PC-3 (cell line): ENCODE data around the gene TIMM17B. TPM values are rescaled to one million over a fixed set of nuclear protein-coding genes. Genes with fewer than 3 reads are reported as not detected.

Experiments used
- ATAC-seq: fragments of 200-7000 bp; cut with Tn5 transposase; 2 replicates; pipeline ENCODE4 v1.9.1; 2020; ENCODE audit warnings: mild to moderate bottlenecking, moderate library complexity
- BruUV-seq: library from RNA; stranded (reverse); fragments of 400-500 nt; replicated peaks from 2 replicates; lab custom pipeline; 2021; lab: Mats Ljungman, UMichigan
- CTCF ChIA-PET: fragments of 300-600 bp; sonication (Branson Sonifier 250); formaldehyde crosslinking; loops from one replicate; lab custom pipeline; 2022; ENCODE audit warnings: antibody characterized with exemption; lab: Charles Lee
- POLR2A ChIA-PET: fragments of 300-600 bp; sonication (Branson Sonifier 250); formaldehyde crosslinking; loops from one replicate; lab custom pipeline; 2022; ENCODE audit warnings: antibody characterized with exemption; ENCODE audit not compliant: unreplicated experiment; lab: Charles Lee
- DNase-seq: peaks from one replicate; pipeline ENCODE4 v3.0.0-alpha.2; 2015
- H2AFZ ChIP-seq: fragments of 300-600 bp; sonication (generic); 2 replicates; pipeline ENCODE4 v1.6.0; 2016; ENCODE audit warnings: antibody characterized with exemption, low read length
- H3F3A ChIP-seq: fragments of 300-600 bp; sonication (generic); one replicate; pipeline ENCODE4 v1.6.0; 2017; ENCODE audit warnings: antibody characterized with exemption, low read length, control low read depth, mild to moderate bottlenecking; ENCODE audit not compliant: unreplicated experiment
- H3K27ac ChIP-seq: fragments of 300-600 bp; sonication (generic); 2 replicates; pipeline ENCODE4 v1.5.1; 2016; ENCODE audit warnings: mild to moderate bottlenecking, low read length
- H3K27me3 ChIP-seq: fragments of 300-600 bp; sonication (generic); 2 replicates; pipeline ENCODE4 v1.6.1; 2016; ENCODE audit warnings: low read length, mixed read lengths
- H3K36me3 ChIP-seq: fragments of 300-600 bp; sonication (generic); 2 replicates; pipeline ENCODE4 v1.6.1; 2016; ENCODE audit warnings: low read depth, mixed run types, low read length, mixed read lengths
- H3K4me1 ChIP-seq: fragments of 300-600 bp; sonication (generic); 2 replicates; pipeline ENCODE4 v1.5.1; 2016; ENCODE audit warnings: low read length; ENCODE audit not compliant: insufficient read depth
- H3K4me2 ChIP-seq: fragments of 300-600 bp; sonication (generic); 2 replicates; pipeline ENCODE4 v1.6.0; 2016; ENCODE audit warnings: low read length
- H3K4me3 ChIP-seq: fragments of 300-600 bp; sonication (generic); 2 replicates; pipeline ENCODE4 v1.5.1; 2016; ENCODE audit warnings: mild to moderate bottlenecking, low read length, mixed read lengths
- H3K79me2 ChIP-seq: fragments of 300-600 bp; sonication (generic); 2 replicates; pipeline ENCODE4 v1.6.1; 2017; ENCODE audit warnings: low read length, mixed read lengths
- H3K9ac ChIP-seq: fragments of 300-600 bp; sonication (generic); 2 replicates; pipeline ENCODE4 v1.6.0; 2016; ENCODE audit warnings: mild to moderate bottlenecking, low read length
- H3K9me2 ChIP-seq: fragments of 300-600 bp; sonication (generic); replicated peaks from 2 replicates; pipeline ENCODE4 v1.6.1; 2016; ENCODE audit warnings: mixed run types, low read length, mixed read lengths
- H3K9me3 ChIP-seq: fragments of 300-600 bp; sonication (generic); 2 replicates; pipeline ENCODE4 v1.6.1; 2016; ENCODE audit warnings: low read length, mixed read lengths
- H4K20me1 ChIP-seq: fragments of 300-600 bp; sonication (generic); 2 replicates; pipeline ENCODE4 v1.6.1; 2016; ENCODE audit warnings: low read length, mixed read lengths
- EZH2 ChIP-seq: fragments of 300-600 bp; sonication (generic); IDR thresholded peaks from one replicate; pipeline ENCODE4 v1.6.1; 2017; ENCODE audit warnings: antibody characterized with exemption, mild to moderate bottlenecking, low read length; ENCODE audit not compliant: unreplicated experiment
- EZH2phosphoT487 ChIP-seq: fragments of 300-600 bp; sonication (generic); IDR thresholded peaks from 2 replicates; pipeline ENCODE4 v1.6.1; 2018; ENCODE audit warnings: mild to moderate bottlenecking, antibody characterized with exemption, low read length, borderline replicate concordance
- intact Hi-C: fragments of 100-400 bp; cut with micrococcal nuclease; formaldehyde crosslinking; loops from 2 replicates; pipeline ENCODE4 v1.9.0; 2023
- total RNA-seq: library from RNA; depleted of rRNA; stranded (reverse); fragments of >200 nt; gene quantifications from 2 replicates; pipeline ENCODE4 v1.2.3, GENCODE V29; 2014
- TF ChIP-seq, protein P1 (sequence below): fragments of 300-600 bp; sonication (generic); conservative IDR thresholded peaks from 2 replicates; pipeline ENCODE4 v1.5.1; 2017; ENCODE audit warnings: antibody characterized with exemption, low read depth, mild to moderate bottlenecking, low read length

The TIMM17B gene
- total RNA-seq, 1 experiment from 2014 or later, result 101 TPM

GRCh38 chrX:48933757-48934156 lies 36.2 kb upstream of the TIMM17B start:
- Histone ChIP-seq H3K9me2 (no peaks in the 10 kb centered on the region), H3K9ac (no peak overlapping the region), H3F3A (no peaks in the 10 kb centered on the region), H3K4me3 (no peak overlapping the region), H3K4me2 (no peak overlapping the region), H3K79me2 (no peaks in the 10 kb centered on the region; the same call in 1 of the 2 replicates), H3K4me1 (no peaks in the 10 kb centered on the region), H2AFZ (no peak overlapping the region), H3K27me3 (no peaks in the 10 kb centered on the region), H3K27ac (no peak overlapping the region), H4K20me1 (no peaks in the 10 kb centered on the region), H3K9me3 (no peaks in the 10 kb centered on the region), H3K36me3 (peaks cover 25% of the 10 kb centered on the region)
- TF ChIP-seq, protein P1, sequence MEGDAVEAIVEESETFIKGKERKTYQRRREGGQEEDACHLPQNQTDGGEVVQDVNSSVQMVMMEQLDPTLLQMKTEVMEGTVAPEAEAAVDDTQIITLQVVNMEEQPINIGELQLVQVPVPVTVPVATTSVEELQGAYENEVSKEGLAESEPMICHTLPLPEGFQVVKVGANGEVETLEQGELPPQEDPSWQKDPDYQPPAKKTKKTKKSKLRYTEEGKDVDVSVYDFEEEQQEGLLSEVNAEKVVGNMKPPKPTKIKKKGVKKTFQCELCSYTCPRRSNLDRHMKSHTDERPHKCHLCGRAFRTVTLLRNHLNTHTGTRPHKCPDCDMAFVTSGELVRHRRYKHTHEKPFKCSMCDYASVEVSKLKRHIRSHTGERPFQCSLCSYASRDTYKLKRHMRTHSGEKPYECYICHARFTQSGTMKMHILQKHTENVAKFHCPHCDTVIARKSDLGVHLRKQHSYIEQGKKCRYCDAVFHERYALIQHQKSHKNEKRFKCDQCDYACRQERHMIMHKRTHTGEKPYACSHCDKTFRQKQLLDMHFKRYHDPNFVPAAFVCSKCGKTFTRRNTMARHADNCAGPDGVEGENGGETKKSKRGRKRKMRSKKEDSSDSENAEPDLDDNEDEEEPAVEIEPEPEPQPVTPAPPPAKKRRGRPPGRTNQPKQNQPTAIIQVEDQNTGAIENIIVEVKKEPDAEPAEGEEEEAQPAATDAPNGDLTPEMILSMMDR, result no peak
- TF ChIP-seq EZH2, result no peak
- no peak for TF ChIP-seq EZH2phosphoT487
- ChIA-PET POLR2A (no interaction called here), CTCF (interaction anchor here (0.6 kb wide), 1 partner anchor 67 kb away, joined by 3 read pairs; no protein-coding TSS in a partner anchor)
- intact Hi-C loops, result no loop called here
- BruUV-seq, result no TSS peak
- no peak for DNase-seq
- ATAC-seq, result no peak

DNA sequence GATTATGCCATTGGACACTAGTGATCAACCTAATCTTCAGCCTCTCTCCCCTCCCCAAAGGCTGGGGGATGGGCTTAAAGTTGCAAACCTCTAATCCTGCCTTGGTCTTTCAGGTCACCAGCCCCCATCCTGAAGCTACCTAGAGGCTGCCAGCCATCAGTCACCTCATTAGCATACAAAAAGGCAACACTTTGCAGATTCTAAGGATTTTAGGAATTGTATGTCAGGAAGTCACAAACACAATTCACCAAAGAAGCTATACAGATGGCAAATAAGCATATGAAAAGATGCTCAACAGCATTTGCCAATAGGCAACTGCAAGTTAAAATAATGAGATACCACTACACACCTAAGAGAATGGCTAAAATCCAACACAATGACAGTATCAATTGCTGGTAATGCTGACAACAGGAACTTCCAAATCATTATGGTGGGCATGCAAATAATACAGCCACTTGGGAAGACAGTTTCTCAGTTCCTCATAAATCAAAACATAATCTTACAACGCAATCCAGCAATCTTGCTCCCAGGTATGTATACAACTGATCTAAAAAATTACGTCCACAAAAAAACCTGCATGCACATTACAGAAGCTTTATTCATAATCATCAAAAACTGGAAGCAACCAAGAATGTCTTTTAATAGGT lies 30.3 kb upstream of the TIMM17B start:
- ATAC-seq, result no peak
- H3K27ac ChIP-seq, result no peak overlapping the region
- no peak overlapping the region for H3K9ac ChIP-seq
- H3K4me3 ChIP-seq, result no peak overlapping the region
- H3K79me2 ChIP-seq, result no peaks in the 10 kb centered on the region
- POLR2A ChIA-PET, result no interaction called here
- no peak overlapping the region for H3K4me2 ChIP-seq
- intact Hi-C loops, result no loop called here
- H2AFZ ChIP-seq, result no peak overlapping the region
- H3F3A ChIP-seq, result no peaks in the 10 kb centered on the region
- no TSS peak for BruUV-seq
- H3K36me3 ChIP-seq, result peaks cover 14% of the 10 kb centered on the region
- H4K20me1 ChIP-seq, result no peaks in the 10 kb centered on the region
- DNase-seq, result no peak
- CTCF ChIA-PET, result no interaction called here
- TF ChIP-seq EZH2 (no peak), EZH2phosphoT487 (no peak)
- TF ChIP-seq, protein P1, result no peak
- no peaks in the 10 kb centered on the region for H3K27me3 ChIP-seq
- no peaks in the 10 kb centered on the region for H3K4me1 ChIP-seq
- H3K9me3 ChIP-seq, result no peaks in the 10 kb centered on the region
- no peaks in the 10 kb centered on the region for H3K9me2 ChIP-seq

GRCh38 chrX:48927123-48927522 lies 29.6 kb upstream of the TIMM17B start:
- no peaks in the 10 kb centered on the region for H3K4me1 ChIP-seq
- no peaks in the 10 kb centered on the region for H3K9me2 ChIP-seq
- no peak for TF ChIP-seq EZH2
- H3K27ac ChIP-seq, result no peak overlapping the region
- H3K9ac ChIP-seq, result no peak overlapping the region
- H3K4me3 ChIP-seq, result no peak overlapping the region
- no peaks in the 10 kb centered on the region for H3K79me2 ChIP-seq
- ChIA-PET POLR2A (no interaction called here), CTCF (no interaction called here)
- ATAC-seq, result no peak
- H3K9me3 ChIP-seq, result no peaks in the 10 kb centered on the region
- intact Hi-C loops, result no loop called here
- no peak overlapping the region for H2AFZ ChIP-seq
- H3K4me2 ChIP-seq, result no peak overlapping the region
- no TSS peak for BruUV-seq
- no peaks in the 10 kb centered on the region for H3K27me3 ChIP-seq
- H3K36me3 ChIP-seq, result peaks cover 12% of the 10 kb centered on the region
- no peak for DNase-seq
- no peaks in the 10 kb centered on the region for H3F3A ChIP-seq
- H4K20me1 ChIP-seq, result no peaks in the 10 kb centered on the region
